LNCAP (cell line): ENCODE results near the gene DHRS9.

ENCODE experiments used
- TF ChIP-seq, protein P1 (sequence below): fragments of 450-650 bp; IDR thresholded peaks from 2 replicates; pipeline ENCODE4 v1.5.1; 2017; ENCODE audit warnings: mild to moderate bottlenecking

Gene DHRS9

DNA sequence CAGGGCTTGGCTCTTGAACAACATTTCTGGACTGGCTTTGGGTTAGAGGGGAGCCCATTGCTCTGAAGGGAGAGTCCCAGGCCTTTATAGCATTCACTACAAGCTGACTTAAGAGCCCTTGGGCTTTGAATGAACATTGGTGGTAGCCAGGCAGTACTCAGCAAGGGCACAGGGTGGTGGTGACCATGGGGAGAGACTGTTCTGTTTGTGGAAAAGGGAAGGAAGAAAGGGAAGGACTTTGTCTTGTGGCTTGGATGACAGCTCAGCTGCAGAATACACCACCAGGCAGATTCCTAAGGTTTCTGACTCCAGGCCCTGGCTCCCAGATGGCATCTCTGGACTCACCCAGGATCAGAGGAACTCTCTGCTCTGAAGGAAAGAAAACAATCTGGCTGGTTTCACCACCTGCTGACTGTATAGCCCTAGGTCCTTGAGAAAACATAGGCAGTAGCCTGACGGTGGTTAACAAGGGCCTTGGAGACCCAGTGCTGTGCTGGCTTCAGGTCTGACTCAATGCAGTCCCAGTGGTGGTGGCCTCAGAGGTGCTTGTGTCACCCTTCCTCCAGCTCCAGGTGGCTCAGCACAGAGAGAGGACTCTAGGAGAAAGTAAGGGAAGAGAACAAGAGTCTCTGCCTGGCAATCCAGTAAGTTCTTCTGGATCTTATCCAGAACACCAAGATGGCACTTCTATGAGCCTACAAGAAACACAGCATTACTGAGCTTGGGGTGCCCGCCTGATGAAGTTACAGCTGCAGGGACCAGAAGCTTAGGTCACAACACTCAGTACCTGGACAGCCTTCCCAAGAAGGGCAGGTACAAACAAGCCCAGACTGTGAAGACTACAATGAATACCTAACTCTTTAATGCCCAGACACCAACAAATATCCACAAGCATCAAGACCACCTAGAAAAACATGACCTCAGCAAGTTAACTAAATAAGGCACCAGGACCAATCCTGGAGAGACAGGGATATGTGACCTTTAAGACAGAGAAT lies 21.8 kb upstream of the DHRS9 start:
- TF ChIP-seq, protein P1, sequence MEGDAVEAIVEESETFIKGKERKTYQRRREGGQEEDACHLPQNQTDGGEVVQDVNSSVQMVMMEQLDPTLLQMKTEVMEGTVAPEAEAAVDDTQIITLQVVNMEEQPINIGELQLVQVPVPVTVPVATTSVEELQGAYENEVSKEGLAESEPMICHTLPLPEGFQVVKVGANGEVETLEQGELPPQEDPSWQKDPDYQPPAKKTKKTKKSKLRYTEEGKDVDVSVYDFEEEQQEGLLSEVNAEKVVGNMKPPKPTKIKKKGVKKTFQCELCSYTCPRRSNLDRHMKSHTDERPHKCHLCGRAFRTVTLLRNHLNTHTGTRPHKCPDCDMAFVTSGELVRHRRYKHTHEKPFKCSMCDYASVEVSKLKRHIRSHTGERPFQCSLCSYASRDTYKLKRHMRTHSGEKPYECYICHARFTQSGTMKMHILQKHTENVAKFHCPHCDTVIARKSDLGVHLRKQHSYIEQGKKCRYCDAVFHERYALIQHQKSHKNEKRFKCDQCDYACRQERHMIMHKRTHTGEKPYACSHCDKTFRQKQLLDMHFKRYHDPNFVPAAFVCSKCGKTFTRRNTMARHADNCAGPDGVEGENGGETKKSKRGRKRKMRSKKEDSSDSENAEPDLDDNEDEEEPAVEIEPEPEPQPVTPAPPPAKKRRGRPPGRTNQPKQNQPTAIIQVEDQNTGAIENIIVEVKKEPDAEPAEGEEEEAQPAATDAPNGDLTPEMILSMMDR = no peak

DNA sequence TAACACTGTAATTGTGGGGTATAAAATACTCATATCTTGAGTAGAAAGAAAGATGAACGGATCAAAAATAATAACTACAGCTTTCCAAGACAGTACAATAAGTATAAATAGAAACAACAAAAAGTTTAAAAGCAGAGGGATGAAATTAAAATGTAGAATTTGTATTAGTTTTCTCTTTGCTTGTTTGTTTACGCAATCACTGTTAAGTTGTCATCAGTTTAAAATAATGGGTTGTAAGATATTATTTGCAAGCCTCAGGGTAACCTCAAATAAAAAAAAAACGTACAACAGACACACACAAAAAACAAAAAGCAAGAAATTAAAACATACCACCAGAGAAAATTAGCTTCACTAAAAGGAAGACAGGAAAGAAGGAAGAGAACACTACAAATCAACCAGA lies 20.2 kb upstream of the DHRS9 start:
- TF ChIP-seq, protein P1 = no peak

DNA sequence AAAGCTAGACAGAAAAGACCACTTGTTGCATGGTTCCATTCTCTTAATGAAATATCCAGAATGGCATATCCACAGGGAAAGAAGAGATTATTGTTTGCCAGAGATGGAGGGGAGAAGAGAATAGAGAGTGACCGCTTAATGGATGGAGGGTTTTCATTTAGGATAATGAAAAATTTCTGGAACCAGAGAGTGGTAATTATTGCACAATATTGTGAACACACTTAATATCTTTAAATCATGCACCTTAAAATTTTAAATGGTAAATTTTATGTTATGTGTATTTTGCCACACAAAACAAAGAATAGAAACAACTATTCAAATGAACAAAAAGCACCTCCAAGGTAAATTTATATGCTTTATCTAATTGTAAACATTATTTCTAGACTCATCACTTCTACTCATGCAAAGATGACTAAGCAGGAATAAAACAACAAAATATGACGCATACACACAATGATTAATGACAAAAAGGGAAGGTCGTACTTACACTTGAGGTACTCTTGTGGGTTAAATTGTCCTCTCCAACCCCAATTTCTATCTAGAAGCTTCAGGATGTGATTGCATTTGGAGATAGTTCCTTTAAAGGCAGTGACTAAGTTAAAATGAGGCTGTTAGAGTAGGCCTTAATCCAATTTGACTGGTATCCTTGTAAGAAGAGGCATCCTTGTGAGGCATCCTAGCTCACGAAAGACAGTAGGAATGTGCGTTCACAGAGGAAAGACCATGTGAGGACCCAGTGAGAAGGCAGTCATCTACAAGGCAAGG lies 18.7 kb upstream of the DHRS9 start:
- TF ChIP-seq, protein P1 = no peak

DNA sequence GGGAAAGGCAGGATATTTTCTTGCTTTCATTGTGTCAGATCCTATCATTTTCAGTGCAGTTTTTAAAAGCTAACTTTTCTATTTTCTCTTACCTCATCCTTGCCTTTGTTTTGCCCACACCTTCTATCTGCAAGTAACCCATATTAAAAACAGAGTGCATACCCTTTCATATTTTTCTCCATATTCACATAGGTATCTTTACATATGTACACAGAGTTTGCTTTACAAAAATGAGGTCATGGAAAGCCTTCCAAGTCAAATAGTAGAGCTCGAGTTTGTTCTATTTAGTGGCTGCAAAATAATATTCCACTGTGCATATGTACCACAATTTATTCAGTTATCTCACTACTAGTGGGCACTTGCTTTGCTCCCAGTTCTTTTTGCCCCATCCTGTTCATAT lies 3.9 kb upstream of the DHRS9 start:
- TF ChIP-seq, protein P1 = no peak

DNA sequence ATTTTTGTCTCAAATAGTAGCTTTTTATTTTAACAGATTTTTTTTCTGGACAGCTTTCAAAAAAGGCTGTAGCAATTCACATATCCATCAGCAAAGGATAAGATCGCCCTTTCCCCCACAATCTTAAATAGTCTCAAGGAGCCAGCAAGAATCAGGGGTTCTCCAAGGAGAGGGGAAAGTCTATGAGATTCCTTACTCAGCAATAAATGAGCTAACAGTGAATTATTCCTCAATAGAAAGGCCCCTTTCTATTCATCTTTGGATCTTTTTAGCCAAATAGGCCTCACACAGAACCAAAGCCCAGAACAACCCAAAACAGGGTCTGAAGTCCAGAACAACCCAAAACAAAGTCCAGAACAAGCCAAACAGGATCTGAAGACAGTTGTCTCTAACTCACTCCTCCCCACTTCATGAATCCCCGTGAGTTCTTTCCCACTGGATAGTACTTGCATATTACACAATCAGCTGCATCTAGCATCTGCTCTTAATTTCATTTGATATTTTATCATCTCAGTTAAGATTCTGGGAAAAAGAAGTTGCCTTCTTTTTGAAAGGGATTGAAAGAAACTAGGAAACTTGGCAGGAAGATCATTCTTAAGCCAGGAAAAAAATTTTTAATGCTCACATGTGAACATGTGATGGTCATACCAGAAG lies 3.4 kb upstream of the DHRS9 start:
- TF ChIP-seq, protein P1 = no peak

DNA sequence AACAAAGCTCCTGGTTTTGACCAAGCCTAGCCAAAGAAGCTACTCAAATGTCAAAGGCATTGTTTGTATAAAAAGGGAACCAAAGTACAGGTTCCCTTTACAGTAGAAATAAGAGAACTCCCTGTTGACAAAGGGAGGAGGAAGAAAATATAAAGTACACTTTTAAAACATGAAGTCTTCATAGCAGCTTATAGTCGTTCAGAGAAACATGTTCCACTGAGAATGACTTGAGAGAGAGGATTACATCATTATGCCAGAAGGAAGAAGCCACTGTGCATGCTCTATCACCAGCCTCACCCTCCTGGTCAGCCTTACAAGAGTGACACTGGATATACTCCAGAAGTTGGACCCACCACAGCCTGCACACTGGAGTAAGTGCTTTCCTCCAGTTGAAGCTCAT lies 2.5 kb upstream of the DHRS9 start:
- TF ChIP-seq, protein P1 = no peak

DNA sequence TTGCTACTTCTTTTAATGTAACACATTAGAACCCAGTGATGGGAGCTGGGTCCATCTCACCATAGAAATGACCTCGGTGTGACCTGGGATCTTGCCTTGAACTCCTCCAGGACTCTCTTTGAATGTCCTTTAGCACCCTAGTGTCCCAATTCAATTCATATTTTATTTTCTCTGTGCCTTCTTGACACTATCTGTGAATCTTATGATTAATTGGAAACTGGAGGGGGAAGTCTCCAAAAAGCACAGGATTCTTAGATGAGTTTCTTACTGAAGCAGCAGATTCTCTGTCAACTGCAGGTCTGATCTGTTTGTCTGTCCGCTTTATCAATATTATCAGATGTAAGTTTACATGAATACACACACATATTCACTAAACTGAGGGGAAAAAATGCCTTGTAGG lies 470 bp downstream of the DHRS9 start:
- TF ChIP-seq, protein P1 = no peak
